ENCODE measurements around the gene CRCP. TPM values are rescaled to one million over a fixed set of nuclear protein-coding genes. Genes with fewer than 3 reads are reported as not detected.

Gene CRCP
- total RNA-seq, 4 donors from 2014 or later = 23.9 to 49.4 (median 41.8) TPM

DNA sequence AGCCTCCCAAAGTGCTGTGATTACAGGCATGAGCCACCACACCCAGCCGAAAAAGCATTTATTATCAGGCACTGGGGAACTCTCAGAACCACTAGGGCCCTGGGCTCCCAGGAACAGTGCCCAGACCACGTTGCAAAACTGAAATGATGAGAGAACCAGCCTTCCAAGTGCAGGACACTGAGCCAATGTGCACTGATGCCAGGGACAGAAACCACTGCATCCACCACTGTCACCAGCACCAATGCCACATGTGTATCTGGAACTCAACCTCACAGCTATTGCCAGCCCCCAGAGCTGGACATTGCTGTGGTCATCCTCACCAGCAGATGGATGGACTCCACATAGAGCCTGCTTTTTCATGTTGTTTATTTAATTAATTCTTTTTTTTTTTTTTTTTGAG is 62.3 kb downstream of the CRCP start:
- no peak for TF ChIP-seq POLR2A (IDR thresholded peaks at IDR 0.05)
- TF ChIP-seq, protein P1, sequence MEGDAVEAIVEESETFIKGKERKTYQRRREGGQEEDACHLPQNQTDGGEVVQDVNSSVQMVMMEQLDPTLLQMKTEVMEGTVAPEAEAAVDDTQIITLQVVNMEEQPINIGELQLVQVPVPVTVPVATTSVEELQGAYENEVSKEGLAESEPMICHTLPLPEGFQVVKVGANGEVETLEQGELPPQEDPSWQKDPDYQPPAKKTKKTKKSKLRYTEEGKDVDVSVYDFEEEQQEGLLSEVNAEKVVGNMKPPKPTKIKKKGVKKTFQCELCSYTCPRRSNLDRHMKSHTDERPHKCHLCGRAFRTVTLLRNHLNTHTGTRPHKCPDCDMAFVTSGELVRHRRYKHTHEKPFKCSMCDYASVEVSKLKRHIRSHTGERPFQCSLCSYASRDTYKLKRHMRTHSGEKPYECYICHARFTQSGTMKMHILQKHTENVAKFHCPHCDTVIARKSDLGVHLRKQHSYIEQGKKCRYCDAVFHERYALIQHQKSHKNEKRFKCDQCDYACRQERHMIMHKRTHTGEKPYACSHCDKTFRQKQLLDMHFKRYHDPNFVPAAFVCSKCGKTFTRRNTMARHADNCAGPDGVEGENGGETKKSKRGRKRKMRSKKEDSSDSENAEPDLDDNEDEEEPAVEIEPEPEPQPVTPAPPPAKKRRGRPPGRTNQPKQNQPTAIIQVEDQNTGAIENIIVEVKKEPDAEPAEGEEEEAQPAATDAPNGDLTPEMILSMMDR (IDR thresholded peaks at IDR 0.05) = no peak
- no peak for TF ChIP-seq EP300 (IDR thresholded peaks at IDR 0.05)
- WGBS, 2 donors = 72 to 85% methylated on average over 2 of the region's 2 CpGs
- Histone ChIP-seq H3K4me1 (no peaks in the 10 kb centered on the region), H3K36me3 (no peaks in the 10 kb centered on the region), H3K4me3 (no peak overlapping the region), H3K9me3 (peaks cover 0 to 4% (median 0%) of the 10 kb centered on the region in 4 donors), H3K27ac (no peak overlapping the region), H3K27me3 (no peaks in the 10 kb centered on the region)
- no peak for DNase-seq (ENCODE audit: low spot score in 2 of 2)

DNA sequence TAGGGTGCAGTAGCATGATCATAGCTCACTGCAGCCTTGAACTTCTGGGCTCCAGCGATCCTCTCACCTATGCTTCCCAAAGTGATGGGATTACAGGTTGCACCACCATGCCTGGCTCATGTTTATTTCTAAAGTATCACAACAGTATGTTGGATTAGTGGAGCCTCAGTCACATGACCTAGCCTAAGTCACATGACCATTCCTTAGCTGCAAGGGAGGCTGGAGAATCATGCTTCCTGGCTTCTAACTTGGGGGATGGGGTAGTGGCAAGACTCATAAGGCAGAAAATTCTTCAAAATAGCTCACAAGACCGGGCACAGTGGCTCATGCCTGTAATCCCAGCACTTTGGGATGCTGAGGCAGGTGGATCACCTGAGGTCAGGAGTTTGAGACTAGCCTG is 63.6 kb downstream of the CRCP start:
- H3K27ac ChIP-seq = no peak overlapping the region
- TF ChIP-seq EP300 (IDR thresholded peaks at IDR 0.05) (no peak), POLR2A (IDR thresholded peaks at IDR 0.05) (no peak)
- TF ChIP-seq, protein P1 (IDR thresholded peaks at IDR 0.05) = no peak
- no peaks in the 10 kb centered on the region for H3K36me3 ChIP-seq
- no peaks in the 10 kb centered on the region for H3K4me1 ChIP-seq
- no peak overlapping the region for H3K4me3 ChIP-seq
- H3K27me3 ChIP-seq = no peaks in the 10 kb centered on the region
- H3K9me3 ChIP-seq = peaks cover 0 to 4% (median 0%) of the 10 kb centered on the region in 4 donors
- 94 to 100% methylated on average over 1 to 2 of the region's 2 CpGs for WGBS, 2 donors
- DNase-seq (ENCODE audit: low spot score in 2 of 2) = no peak

DNA sequence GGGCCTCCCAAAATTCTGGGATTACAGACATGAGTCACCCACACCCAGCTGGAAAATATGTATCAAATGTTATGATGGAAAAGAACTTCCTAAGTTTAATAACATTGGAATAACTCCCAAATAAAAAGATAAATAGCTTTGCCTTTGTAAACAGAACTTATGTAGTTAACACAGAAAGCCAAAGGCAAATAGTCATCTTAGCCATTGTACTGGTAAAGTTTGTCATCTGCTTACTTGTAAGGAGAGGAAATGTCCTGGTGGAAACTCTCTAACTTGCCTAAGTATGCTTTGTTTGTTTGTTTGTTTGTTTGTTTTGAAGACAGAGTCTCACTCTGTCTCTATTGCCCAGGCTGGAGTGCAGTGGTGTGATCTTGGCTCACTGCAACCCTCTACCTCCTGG is 66.7 kb downstream of the CRCP start:
- Histone ChIP-seq H3K36me3 (no peaks in the 10 kb centered on the region), H3K27ac (no peak overlapping the region), H3K9me3 (peaks cover 0 to 4% (median 0%) of the 10 kb centered on the region in 4 donors), H3K4me3 (no peak overlapping the region), H3K27me3 (no peaks in the 10 kb centered on the region), H3K4me1 (no peaks in the 10 kb centered on the region)
- TF ChIP-seq POLR2A (IDR thresholded peaks at IDR 0.05) (no peak), EP300 (IDR thresholded peaks at IDR 0.05) (no peak)
- TF ChIP-seq, protein P1 (IDR thresholded peaks at IDR 0.05) = no peak
- DNase-seq (ENCODE audit: low spot score in 2 of 2) = no peak

DNA sequence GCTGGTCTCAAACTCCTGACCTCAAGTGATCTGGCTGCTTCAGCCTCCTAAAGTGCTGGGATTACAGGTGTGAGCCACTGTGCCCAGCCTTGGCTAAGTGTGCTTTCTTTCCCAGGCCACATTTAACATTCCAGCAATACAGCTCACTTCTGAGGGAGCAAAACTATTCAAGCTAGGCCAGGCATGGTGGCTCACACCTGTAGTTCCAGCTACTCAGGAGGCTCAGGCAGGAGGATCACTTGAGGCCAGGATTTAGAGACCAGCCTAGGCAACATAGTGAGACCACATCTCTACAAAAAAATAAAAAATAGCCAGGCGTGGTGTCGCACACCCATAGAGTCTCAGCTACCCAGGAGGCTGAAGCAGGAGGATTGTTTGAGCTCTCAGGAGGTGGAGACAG is 67.2 kb downstream of the CRCP start:
- Histone ChIP-seq H3K27ac (no peak overlapping the region), H3K4me1 (no peaks in the 10 kb centered on the region), H3K27me3 (no peaks in the 10 kb centered on the region), H3K36me3 (no peaks in the 10 kb centered on the region), H3K4me3 (no peak overlapping the region), H3K9me3 (peaks cover 0 to 4% (median 0%) of the 10 kb centered on the region in 4 donors)
- 95% methylated on average over 2 of the region's 2 CpGs for WGBS, 2 donors
- no peak for DNase-seq (ENCODE audit: low spot score in 2 of 2)
- TF ChIP-seq POLR2A (IDR thresholded peaks at IDR 0.05) = no peak
- no peak for TF ChIP-seq EP300 (IDR thresholded peaks at IDR 0.05)
- TF ChIP-seq, protein P1 (IDR thresholded peaks at IDR 0.05) = no peak

DNA sequence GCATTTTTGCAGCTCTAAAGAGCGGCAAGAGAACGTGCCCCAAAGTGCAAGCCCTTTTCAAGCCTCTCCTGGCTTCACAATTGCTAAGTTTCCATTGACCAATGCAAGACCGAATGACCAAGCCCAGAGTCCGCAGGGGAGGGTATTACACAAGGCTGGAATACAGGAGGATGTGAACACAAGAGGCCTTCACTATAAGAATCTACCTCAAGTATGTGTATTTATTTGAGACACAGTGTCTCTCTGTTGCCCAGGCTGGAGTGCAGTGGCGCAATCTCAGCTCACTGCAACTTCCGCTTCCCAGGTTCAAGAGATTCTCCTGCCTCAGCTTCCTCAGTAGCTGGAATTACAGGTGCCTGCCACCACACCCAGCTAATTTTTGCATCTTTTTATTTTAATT is 68.3 kb downstream of the CRCP start:
- TF ChIP-seq EP300 (IDR thresholded peaks at IDR 0.05) (no peak), POLR2A (IDR thresholded peaks at IDR 0.05) (no peak)
- TF ChIP-seq, protein P1 (IDR thresholded peaks at IDR 0.05) = no peak
- no peaks in the 10 kb centered on the region for H3K36me3 ChIP-seq
- no peak overlapping the region for H3K4me3 ChIP-seq
- H3K27me3 ChIP-seq = no peaks in the 10 kb centered on the region
- 96 to 97% methylated on average over 6 of the region's 6 CpGs for WGBS, 2 donors
- peaks cover 0 to 4% (median 0%) of the 10 kb centered on the region in 4 donors for H3K9me3 ChIP-seq
- DNase-seq (ENCODE audit: low spot score in 2 of 2) = no peak
- H3K4me1 ChIP-seq = no peaks in the 10 kb centered on the region
- no peak overlapping the region for H3K27ac ChIP-seq
